Measurements from ENCODE around the gene CCDC160.
"Not testable (repeated sequence)": the region's sequence is repeated elsewhere in the genome, so short reads cannot be mapped to it uniquely, and the experiment has no call there.

CCDC160 gene

DNA sequence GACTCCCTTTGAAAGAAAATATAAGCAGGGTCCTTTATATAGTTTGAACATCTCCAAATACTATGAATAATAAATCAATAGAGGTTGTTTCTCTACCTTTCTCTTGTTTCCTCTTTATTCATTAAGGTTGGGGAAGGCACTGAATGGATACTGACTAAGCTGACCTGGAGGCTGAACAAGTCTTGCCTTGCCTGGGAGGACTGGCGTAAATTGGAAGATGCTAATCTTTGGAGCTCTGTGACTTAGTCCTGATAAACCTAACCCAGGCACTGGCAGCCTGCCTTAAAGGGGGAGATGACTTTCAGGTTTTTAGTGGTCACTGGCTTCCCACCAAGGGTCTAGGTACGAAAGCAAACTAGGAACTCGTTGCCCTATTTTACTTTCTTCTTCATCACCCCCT is 10.5 kb downstream of the CCDC160 start:
- no peak for DNase-seq (ENCODE audit: low read depth)
- no peak overlapping the region for H3K4me3 ChIP-seq (ENCODE audit: low read depth, low read length)
- TF ChIP-seq, protein P1, sequence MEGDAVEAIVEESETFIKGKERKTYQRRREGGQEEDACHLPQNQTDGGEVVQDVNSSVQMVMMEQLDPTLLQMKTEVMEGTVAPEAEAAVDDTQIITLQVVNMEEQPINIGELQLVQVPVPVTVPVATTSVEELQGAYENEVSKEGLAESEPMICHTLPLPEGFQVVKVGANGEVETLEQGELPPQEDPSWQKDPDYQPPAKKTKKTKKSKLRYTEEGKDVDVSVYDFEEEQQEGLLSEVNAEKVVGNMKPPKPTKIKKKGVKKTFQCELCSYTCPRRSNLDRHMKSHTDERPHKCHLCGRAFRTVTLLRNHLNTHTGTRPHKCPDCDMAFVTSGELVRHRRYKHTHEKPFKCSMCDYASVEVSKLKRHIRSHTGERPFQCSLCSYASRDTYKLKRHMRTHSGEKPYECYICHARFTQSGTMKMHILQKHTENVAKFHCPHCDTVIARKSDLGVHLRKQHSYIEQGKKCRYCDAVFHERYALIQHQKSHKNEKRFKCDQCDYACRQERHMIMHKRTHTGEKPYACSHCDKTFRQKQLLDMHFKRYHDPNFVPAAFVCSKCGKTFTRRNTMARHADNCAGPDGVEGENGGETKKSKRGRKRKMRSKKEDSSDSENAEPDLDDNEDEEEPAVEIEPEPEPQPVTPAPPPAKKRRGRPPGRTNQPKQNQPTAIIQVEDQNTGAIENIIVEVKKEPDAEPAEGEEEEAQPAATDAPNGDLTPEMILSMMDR (IDR thresholded peaks at IDR 0.05; ENCODE audit: insufficient read depth, low read depth, low read length, missing control alignments): no peak

DNA sequence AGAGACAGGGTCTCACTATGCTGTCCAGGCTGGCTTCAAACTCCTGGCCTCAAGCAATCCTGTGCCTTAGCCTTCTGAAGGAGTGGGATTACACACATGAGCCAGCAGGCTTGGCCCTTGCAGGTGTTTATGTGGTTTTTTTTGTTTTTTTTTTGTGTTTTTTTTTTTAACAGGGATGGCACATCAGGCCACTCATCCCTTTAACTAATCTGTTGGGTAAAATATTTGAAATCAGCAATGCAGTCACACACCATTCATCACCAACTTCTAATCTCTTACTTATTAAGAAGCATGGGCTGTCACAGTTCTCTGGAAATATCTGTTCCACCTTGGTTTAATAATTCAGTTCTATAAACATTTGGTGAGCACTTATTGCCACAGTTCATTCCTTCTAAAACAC is 12.3 kb downstream of the CCDC160 start:
- DNase-seq (ENCODE audit: low read depth): no peak
- TF ChIP-seq, protein P1 (IDR thresholded peaks at IDR 0.05; ENCODE audit: insufficient read depth, low read depth, low read length, missing control alignments): no peak
- H3K4me3 ChIP-seq (ENCODE audit: low read depth, low read length): no peak overlapping the region

DNA sequence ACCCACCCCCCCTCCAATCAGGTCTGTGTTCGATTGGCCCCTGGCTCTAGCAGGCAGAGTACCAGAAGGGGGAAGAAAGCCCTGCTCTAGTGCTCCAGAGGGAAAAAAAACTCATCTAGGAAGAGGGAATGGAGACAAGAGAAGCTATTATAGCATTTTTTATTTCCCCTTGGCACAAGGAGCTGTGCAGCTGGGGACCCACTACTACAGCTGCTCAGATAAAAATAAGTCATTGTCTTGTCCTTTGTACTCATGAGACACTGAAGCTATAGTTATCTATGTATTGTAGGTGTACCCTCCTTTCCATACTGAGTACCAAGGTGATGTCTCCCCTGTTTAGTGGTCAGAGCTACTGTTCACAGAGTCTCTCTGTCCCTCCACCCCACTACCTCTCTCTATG is 14.3 kb downstream of the CCDC160 start:
- DNase-seq (ENCODE audit: low read depth): no peak

GRCh38 chrX:134254511-134254910 is 17.5 kb downstream of the CCDC160 start:
- H3K4me3 ChIP-seq (ENCODE audit: low read depth, low read length): no peak overlapping the region
- TF ChIP-seq, protein P1 (IDR thresholded peaks at IDR 0.05; ENCODE audit: insufficient read depth, low read depth, low read length, missing control alignments): no peak
- DNase-seq (ENCODE audit: low read depth): no peak

More for the DNA sequence above, 14.3 kb downstream of the CCDC160 start:
- TF ChIP-seq, protein P1 (IDR thresholded peaks at IDR 0.05; ENCODE audit: insufficient read depth, low read depth, low read length, missing control alignments): no peak
- H3K4me3 ChIP-seq (ENCODE audit: low read depth, low read length): no peak overlapping the region

DNA sequence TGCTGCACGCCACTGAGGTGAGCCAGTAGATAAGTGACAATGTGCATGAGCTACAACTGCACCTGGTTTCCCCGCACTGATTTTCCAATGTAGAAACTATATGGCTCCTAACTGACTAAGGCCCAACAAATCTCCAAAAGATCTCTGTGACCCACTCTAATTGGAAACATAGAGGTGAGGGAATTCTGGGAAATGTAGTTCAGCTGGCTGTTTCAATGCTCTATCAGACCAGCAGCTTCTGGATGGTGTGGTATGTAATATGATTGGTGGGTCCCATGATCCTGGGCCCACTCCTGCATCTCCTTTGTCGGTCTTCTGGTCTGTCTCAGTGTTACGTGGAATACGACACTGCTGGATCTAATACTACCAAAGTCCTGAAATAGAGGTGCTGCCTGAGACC is 18.6 kb downstream of the CCDC160 start:
- H3K4me3 ChIP-seq (ENCODE audit: low read depth, low read length): no peak overlapping the region
- DNase-seq (ENCODE audit: low read depth): no peak
- TF ChIP-seq, protein P1 (IDR thresholded peaks at IDR 0.05; ENCODE audit: insufficient read depth, low read depth, low read length, missing control alignments): no peak

DNA sequence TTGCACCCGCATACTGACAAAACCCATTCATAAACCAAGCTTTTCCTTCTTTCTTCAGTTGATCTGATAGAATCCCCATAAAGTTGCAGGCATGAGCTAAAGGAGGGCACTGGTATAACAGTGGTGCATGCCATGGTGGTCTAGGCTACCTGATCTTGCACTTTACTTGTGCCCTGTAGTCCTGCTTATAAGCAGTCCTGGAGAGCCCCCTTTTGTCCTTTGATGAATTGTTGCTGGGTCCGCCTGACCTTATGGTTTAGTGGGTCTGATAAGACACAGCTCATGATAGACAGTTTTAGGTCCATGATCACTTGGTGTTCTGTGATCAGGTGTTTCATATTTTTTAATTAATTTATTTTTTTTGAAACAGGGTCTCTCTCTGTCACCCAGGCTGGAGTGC is 19.7 kb downstream of the CCDC160 start:
- TF ChIP-seq, protein P1 (IDR thresholded peaks at IDR 0.05; ENCODE audit: insufficient read depth, low read depth, low read length, missing control alignments): no peak
- no peak overlapping the region for H3K4me3 ChIP-seq (ENCODE audit: low read depth, low read length)
- no peak for DNase-seq (ENCODE audit: low read depth)

DNA sequence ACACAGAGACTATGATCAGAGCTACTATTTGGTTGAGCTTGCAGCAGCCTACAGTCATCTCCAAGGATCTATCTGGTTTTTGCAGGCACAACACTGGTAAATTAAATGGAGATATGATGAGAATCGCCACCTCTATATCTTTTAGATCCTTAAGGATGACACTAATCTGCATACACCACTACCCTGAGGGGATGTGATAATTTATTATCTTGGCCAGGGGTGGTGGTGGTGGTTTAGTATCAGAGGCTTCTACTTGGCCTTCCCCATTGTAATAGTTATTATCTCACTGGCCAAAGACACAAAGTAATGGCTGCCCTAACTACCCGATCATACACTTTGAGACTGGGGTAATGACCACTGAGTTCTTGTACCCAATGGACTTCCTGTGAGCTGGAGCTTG is 21.2 kb downstream of the CCDC160 start:
- no peak overlapping the region for H3K4me3 ChIP-seq (ENCODE audit: low read depth, low read length)
- no peak for DNase-seq (ENCODE audit: low read depth)
- TF ChIP-seq, protein P1 (IDR thresholded peaks at IDR 0.05; ENCODE audit: insufficient read depth, low read depth, low read length, missing control alignments): no peak

GRCh38 chrX:134285934-134286333 is 49.0 kb downstream of the CCDC160 start:
- DNase-seq (ENCODE audit: low read depth); H3K4me3 ChIP-seq (ENCODE audit: low read depth, low read length): not testable (repeated sequence)
